SK-N-SH (cell line): ENCODE measurements around the gene KIF9. TPM values are rescaled to one million over a fixed set of nuclear protein-coding genes. Genes with fewer than 3 reads are reported as not detected.

Experiments used
- CTCF ChIA-PET: fragments of 300-600, 350-600 bp; formaldehyde crosslinking; extraction: SDS; loops from one replicate; lab custom pipeline; 2021; lab: Yijun Ruan, JAX
- POLR2A ChIA-PET: fragments of 350-600 bp; sonication (Branson Sonifier 250); formaldehyde crosslinking; extraction: SDS; loops from one replicate; lab custom pipeline; 2020; ENCODE audit warnings: antibody characterized with exemption, inconsistent platforms; lab: Yijun Ruan, JAX
- DNase-seq: peaks from one replicate; pipeline ENCODE4 v3.0.0; 2012
- H2AFZ ChIP-seq: fragments of 200-600 bp; sonication (generic); 2 replicates; pipeline ENCODE4 v1.8.1; 2016; ENCODE audit warnings: antibody characterized with exemption, mild to moderate bottlenecking, low read depth
- H3F3A ChIP-seq: fragments of 200-600 bp; sonication (generic); replicated peaks from 2 replicates; pipeline ENCODE3; 2016; ENCODE audit warnings: antibody characterized with exemption, mild to moderate bottlenecking; ENCODE audit not compliant: insufficient read depth
- H3K27ac ChIP-seq, 2 experiments: fragments of 200-500 bp in 1 of 2; fragments of 200-600 bp in 1 of 2; sonication (Bioruptor generic) in 1 of 2; sonication (generic), shearing (Covaris generic) in 1 of 2; 2 replicates each; pipeline versions ENCODE4 v1.5.1 to v1.6.1; 2014 to 2016; ENCODE audit warnings: low read depth in 2 of 2, inconsistent platforms in 1 of 2, low read length in 1 of 2, mild to moderate bottlenecking in 1 of 2, mixed read lengths in 1 of 2
- H3K27me3 ChIP-seq: fragments of 200-600 bp; sonication (generic), shearing (Covaris generic); 2 replicates; pipeline ENCODE4 v1.6.1; 2016; ENCODE audit warnings: mixed run types; ENCODE audit not compliant: insufficient read depth
- H3K36me3 ChIP-seq, 2 experiments: fragments of 200-500 bp in 1 of 2; fragments of 200-600 bp in 1 of 2; sonication (Bioruptor generic) in 1 of 2; sonication (generic) in 1 of 2; replicated peaks in 1 of 2; 2 replicates each; pipeline versions ENCODE3 to v1.5.1; 2014 to 2016; ENCODE audit warnings: low read length in 1 of 2, mild to moderate bottlenecking in 1 of 2; ENCODE audit not compliant: insufficient read depth in 2 of 2, control insufficient read depth in 1 of 2
- H3K4me1 ChIP-seq, 2 experiments: fragments of 200-500 bp in 1 of 2; fragments of 200-600 bp in 1 of 2; sonication (Bioruptor generic) in 1 of 2; sonication (generic), shearing (Covaris generic) in 1 of 2; 2 replicates each; pipeline versions ENCODE4 v1.5.1 to v1.6.1; 2014 to 2016; ENCODE audit warnings: low read depth in 1 of 2, low read length in 1 of 2, mixed run types in 1 of 2; ENCODE audit not compliant: insufficient read depth in 2 of 2, control insufficient read depth in 1 of 2
- H3K4me2 ChIP-seq: fragments of 200-600 bp; sonication (generic), shearing (Covaris generic); 2 replicates; pipeline ENCODE4 v1.6.1; 2017; ENCODE audit warnings: mixed run types
- H3K4me3 ChIP-seq, 2 experiments: fragments of 200-500 bp in 1 of 2; fragments of 200-600 bp in 1 of 2; sonication (Bioruptor generic) in 1 of 2; sonication (generic), shearing (Covaris generic) in 1 of 2; 2 replicates each; pipeline versions ENCODE4 v1.5.1 to v1.8.1; 2014 to 2016; ENCODE audit warnings: low read depth in 2 of 2, inconsistent platforms in 1 of 2, low read length in 1 of 2, mild to moderate bottlenecking in 1 of 2, mixed read lengths in 1 of 2, moderate library complexity in 1 of 2
- H3K79me2 ChIP-seq: fragments of 200-600 bp; sonication (generic); 2 replicates; pipeline ENCODE4 v1.8.1; 2017; ENCODE audit warnings: mild to moderate bottlenecking; ENCODE audit not compliant: insufficient read depth
- H3K9ac ChIP-seq: fragments of 200-600 bp; sonication (generic); 2 replicates; pipeline ENCODE4 v1.6.1; 2017; ENCODE audit warnings: mixed run types
- H3K9me2 ChIP-seq: fragments of 200-600 bp; sonication (generic); 2 replicates; pipeline ENCODE4 v1.6.1; 2017; ENCODE audit warnings: mixed run types
- H3K9me3 ChIP-seq: fragments of 200-600 bp; sonication (generic); 2 replicates; pipeline ENCODE4 v1.6.1; 2017; ENCODE audit warnings: mixed run types, mild to moderate bottlenecking, moderate library complexity
- H4K20me1 ChIP-seq: fragments of 200-600 bp; sonication (generic); 2 replicates; pipeline ENCODE4 v1.6.1; 2017; ENCODE audit warnings: mild to moderate bottlenecking, mixed run types; ENCODE audit not compliant: insufficient read depth
- ELF1 ChIP-seq: IDR thresholded peaks from 2 replicates; pipeline ENCODE4 v1.4.0; 2012
- EZH2phosphoT487 ChIP-seq: fragments of 200-600 bp; sonication (generic); IDR thresholded peaks from 2 replicates; pipeline ENCODE4 v1.6.1; 2017; ENCODE audit warnings: low read depth, mixed run types, mild to moderate bottlenecking, antibody characterized with exemption, moderate library complexity, borderline replicate concordance
- FOXM1 ChIP-seq: IDR thresholded peaks from 2 replicates; pipeline ENCODE4 v1.4.0; 2012; ENCODE audit warnings: low read depth, mild to moderate bottlenecking
- IRF3 ChIP-seq: fragments of 150-350 bp; IDR thresholded peaks from 2 replicates; pipeline ENCODE4 v1.6.1; 2016; ENCODE audit warnings: mild to moderate bottlenecking, low read depth, low read length
- MAX ChIP-seq: IDR thresholded peaks from 2 replicates; pipeline ENCODE4 v1.4.0; 2012; ENCODE audit warnings: low read depth
- MEF2A ChIP-seq: IDR thresholded peaks from 2 replicates; pipeline ENCODE4 v1.4.0; 2012; ENCODE audit warnings: low read depth, borderline replicate concordance
- MXI1 ChIP-seq: IDR thresholded peaks from 2 replicates; pipeline ENCODE4 v1.6.1; 2012; ENCODE audit warnings: mild to moderate bottlenecking, low read depth, low read length, improper control_type of control experiment
- NFIC ChIP-seq: IDR thresholded peaks from 2 replicates; pipeline ENCODE4 v1.4.0; 2012; ENCODE audit warnings: borderline replicate concordance
- PBX3 ChIP-seq: IDR thresholded peaks from 2 replicates; pipeline ENCODE4; 2012
- RAD21 ChIP-seq: IDR thresholded peaks from 2 replicates; pipeline ENCODE4 v1.6.1; 2012; ENCODE audit warnings: mild to moderate bottlenecking, low read length
- RCOR1 ChIP-seq: fragments of 150-350 bp; IDR thresholded peaks from 2 replicates; pipeline ENCODE4 v1.6.1; 2017; ENCODE audit warnings: antibody characterized with exemption, low read length
- RFX5 ChIP-seq: IDR thresholded peaks from 2 replicates; pipeline ENCODE4 v1.6.1; 2012; ENCODE audit warnings: mild to moderate bottlenecking, improper control_type of control experiment, low read length
- SIN3A ChIP-seq: IDR thresholded peaks from 2 replicates; pipeline ENCODE4 v1.6.1; 2012; ENCODE audit warnings: low read depth, mild to moderate bottlenecking, low read length, moderate library complexity, borderline replicate concordance
- TEAD4 ChIP-seq: IDR thresholded peaks from 2 replicates; pipeline ENCODE4 v1.4.0; 2012; ENCODE audit warnings: mild to moderate bottlenecking, borderline replicate concordance; ENCODE audit not compliant: insufficient read depth
- YY1 ChIP-seq: IDR thresholded peaks from 2 replicates; pipeline ENCODE4 v1.4.0; 2012; ENCODE audit warnings: low read depth, mild to moderate bottlenecking
- WGBS: methylation state at CpG from one replicate; pipeline ENCODE4 v1.1.6; 2017; ENCODE audit warnings: low lambda C conversion rate; 5-methylcytosine and 5-hydroxymethylcytosine counted together
- polyA plus RNA-seq, 3 experiments: library from polyadenylated mRNA; depleted of rRNA; stranded (reverse); fragments of >200 nt; gene quantifications; 2 replicates each; pipeline ENCODE4 v1.2.3, GENCODE V29; 2012
- TF ChIP-seq, protein P1 (sequence below): IDR thresholded peaks from 2 replicates; pipeline ENCODE4 v1.6.1; 2012; ENCODE audit warnings: mild to moderate bottlenecking, low read depth, low read length, moderate library complexity
- TF ChIP-seq, protein P2 (sequence below): fragments of 200-600 bp; sonication (generic); IDR thresholded peaks from 2 replicates; pipeline ENCODE4 v1.6.1; 2017; ENCODE audit warnings: antibody characterized with exemption, mild to moderate bottlenecking, moderate library complexity
- TF ChIP-seq, protein P3 (sequence below): fragments of 150-350 bp; IDR thresholded peaks from 2 replicates; pipeline ENCODE4 v1.6.1; 2017; ENCODE audit warnings: antibody characterized with exemption, low read length, low read depth, borderline replicate concordance

The KIF9 gene
- polyA plus RNA-seq, 1 of the 3 experiments (the other 2 are of a cell fraction) = 31.8 TPM

DNA sequence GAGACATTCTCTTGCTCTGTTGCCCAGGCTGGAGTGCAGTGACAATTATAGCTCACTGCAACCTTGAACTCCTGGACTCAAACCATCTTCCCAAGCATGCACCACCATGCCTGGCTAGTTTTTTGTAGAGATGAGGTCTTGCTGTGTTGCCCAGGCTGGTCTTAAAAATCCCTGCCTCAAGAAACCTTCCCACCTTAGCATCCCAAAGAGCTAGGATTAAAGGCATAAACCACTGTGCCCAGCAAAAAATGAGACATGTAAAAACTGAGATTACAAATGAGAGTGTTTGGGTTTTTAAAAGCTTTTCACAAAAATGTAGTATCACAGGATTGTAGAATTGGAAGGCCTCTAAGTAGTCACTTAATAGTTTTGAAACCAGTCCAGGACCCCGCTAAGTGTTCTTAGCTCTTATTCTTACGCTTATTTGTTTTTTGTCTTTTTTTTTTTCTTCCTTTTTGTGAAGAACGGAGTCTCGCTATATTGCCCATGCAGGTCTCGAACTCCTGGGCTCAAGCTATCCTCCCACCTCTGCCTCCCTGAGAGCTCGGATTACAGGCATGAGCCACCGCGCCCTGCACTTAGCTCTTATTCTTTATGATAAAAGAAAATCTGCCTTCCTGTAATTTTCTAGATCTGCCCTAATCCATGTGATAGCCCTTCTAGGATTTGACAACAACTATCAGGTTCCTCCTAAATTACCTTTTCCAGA, 31.6 kb upstream of the KIF9 start:
- CTCF ChIA-PET = interaction anchor here (0.6 to 1.6 kb wide), 6 partner anchors 10 to 390 kb away, joined by 3 to 11 read pairs (median 4); no protein-coding TSS in a partner anchor
- 97% methylated on average over 8 of the region's 8 CpGs for WGBS
- TF ChIP-seq MEF2A (no peak), SIN3A (no peak), EZH2phosphoT487 (no peak), IRF3 (no peak), MXI1 (no peak), RFX5 (no peak), PBX3 (no peak), RAD21 (no peak), YY1 (no peak), ELF1 (no peak), NFIC (no peak), RCOR1 (no peak), MAX (no peak), FOXM1 (no peak), TEAD4 (no peak)
- TF ChIP-seq, protein P1, sequence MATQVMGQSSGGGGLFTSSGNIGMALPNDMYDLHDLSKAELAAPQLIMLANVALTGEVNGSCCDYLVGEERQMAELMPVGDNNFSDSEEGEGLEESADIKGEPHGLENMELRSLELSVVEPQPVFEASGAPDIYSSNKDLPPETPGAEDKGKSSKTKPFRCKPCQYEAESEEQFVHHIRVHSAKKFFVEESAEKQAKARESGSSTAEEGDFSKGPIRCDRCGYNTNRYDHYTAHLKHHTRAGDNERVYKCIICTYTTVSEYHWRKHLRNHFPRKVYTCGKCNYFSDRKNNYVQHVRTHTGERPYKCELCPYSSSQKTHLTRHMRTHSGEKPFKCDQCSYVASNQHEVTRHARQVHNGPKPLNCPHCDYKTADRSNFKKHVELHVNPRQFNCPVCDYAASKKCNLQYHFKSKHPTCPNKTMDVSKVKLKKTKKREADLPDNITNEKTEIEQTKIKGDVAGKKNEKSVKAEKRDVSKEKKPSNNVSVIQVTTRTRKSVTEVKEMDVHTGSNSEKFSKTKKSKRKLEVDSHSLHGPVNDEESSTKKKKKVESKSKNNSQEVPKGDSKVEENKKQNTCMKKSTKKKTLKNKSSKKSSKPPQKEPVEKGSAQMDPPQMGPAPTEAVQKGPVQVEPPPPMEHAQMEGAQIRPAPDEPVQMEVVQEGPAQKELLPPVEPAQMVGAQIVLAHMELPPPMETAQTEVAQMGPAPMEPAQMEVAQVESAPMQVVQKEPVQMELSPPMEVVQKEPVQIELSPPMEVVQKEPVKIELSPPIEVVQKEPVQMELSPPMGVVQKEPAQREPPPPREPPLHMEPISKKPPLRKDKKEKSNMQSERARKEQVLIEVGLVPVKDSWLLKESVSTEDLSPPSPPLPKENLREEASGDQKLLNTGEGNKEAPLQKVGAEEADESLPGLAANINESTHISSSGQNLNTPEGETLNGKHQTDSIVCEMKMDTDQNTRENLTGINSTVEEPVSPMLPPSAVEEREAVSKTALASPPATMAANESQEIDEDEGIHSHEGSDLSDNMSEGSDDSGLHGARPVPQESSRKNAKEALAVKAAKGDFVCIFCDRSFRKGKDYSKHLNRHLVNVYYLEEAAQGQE = no peak
- TF ChIP-seq, protein P2, sequence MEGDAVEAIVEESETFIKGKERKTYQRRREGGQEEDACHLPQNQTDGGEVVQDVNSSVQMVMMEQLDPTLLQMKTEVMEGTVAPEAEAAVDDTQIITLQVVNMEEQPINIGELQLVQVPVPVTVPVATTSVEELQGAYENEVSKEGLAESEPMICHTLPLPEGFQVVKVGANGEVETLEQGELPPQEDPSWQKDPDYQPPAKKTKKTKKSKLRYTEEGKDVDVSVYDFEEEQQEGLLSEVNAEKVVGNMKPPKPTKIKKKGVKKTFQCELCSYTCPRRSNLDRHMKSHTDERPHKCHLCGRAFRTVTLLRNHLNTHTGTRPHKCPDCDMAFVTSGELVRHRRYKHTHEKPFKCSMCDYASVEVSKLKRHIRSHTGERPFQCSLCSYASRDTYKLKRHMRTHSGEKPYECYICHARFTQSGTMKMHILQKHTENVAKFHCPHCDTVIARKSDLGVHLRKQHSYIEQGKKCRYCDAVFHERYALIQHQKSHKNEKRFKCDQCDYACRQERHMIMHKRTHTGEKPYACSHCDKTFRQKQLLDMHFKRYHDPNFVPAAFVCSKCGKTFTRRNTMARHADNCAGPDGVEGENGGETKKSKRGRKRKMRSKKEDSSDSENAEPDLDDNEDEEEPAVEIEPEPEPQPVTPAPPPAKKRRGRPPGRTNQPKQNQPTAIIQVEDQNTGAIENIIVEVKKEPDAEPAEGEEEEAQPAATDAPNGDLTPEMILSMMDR = no peak
- TF ChIP-seq, protein P3, sequence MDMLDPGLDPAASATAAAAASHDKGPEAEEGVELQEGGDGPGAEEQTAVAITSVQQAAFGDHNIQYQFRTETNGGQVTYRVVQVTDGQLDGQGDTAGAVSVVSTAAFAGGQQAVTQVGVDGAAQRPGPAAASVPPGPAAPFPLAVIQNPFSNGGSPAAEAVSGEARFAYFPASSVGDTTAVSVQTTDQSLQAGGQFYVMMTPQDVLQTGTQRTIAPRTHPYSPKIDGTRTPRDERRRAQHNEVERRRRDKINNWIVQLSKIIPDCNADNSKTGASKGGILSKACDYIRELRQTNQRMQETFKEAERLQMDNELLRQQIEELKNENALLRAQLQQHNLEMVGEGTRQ = no peak
- Histone ChIP-seq H3K9ac (no peak overlapping the region), H3K9me3 (no peaks in the 10 kb centered on the region), H2AFZ (no peak overlapping the region), H3F3A (peaks cover 4% of the 10 kb centered on the region), H3K4me1 (no peaks in the 10 kb centered on the region), H3K4me2 (no peak overlapping the region), H3K9me2 (no peaks in the 10 kb centered on the region), H3K27me3 (no peaks in the 10 kb centered on the region), H3K36me3 (no peaks in the 10 kb centered on the region), H4K20me1 (no peaks in the 10 kb centered on the region), H3K27ac (no peak overlapping the region), H3K79me2 (peaks cover 12% of the 10 kb centered on the region; the same call in 1 of the 2 replicates), H3K4me3 (no peak overlapping the region)
- POLR2A ChIA-PET = interaction anchor here (0.8 kb wide), 1 partner anchor 31 kb away, joined by 3 read pairs; the partner anchor contains the start of genes KIF9 and KLHL18
- no peak for DNase-seq
